IgD-negative memory B cell (primary cell): Measurements from ENCODE around the gene ZNF586. TPM values are rescaled to one million over a fixed set of nuclear protein-coding genes. Genes with fewer than 3 reads are reported as not detected.
"Not testable (repeated sequence)": the region's sequence is repeated elsewhere in the genome, so short reads cannot be mapped to it uniquely, and the experiment has no call there.

Source experiments
- H3K27ac Mint-ChIP-seq, 3 donors: one replicate each; pipeline ENCODE4 v1.8.0; 2020 to 2022; ENCODE audit warnings: mild to moderate bottlenecking in 3 of 3, mixed read lengths in 3 of 3, moderate library complexity in 1 of 3
- H3K27me3 Mint-ChIP-seq: one replicate; pipeline ENCODE4 v1.8.0; 2021; ENCODE audit warnings: mixed read lengths
- H3K36me3 Mint-ChIP-seq: one replicate; pipeline ENCODE4 v1.8.0; 2020; ENCODE audit warnings: mild to moderate bottlenecking, mixed read lengths
- H3K4me1 Mint-ChIP-seq, 3 donors: one replicate each; pipeline ENCODE4 v1.8.0; 2020 to 2022; ENCODE audit warnings: mixed read lengths in 3 of 3, mild to moderate bottlenecking in 1 of 3
- H3K4me3 Mint-ChIP-seq, 4 donors: one replicate each; pipeline ENCODE4 v1.8.0; 2020 to 2022; ENCODE audit warnings: mild to moderate bottlenecking in 4 of 4, mixed read lengths in 4 of 4, moderate library complexity in 3 of 4
- H3K9me3 Mint-ChIP-seq, 3 donors: one replicate each; pipeline ENCODE4 v1.8.0; 2020 to 2021; ENCODE audit warnings: mixed read lengths in 3 of 3, mild to moderate bottlenecking in 1 of 3
- polyA plus RNA-seq: library from polyadenylated mRNA; unstranded; fragments of 300-500 nt; fragmentation: Illumina TruSeq; gene quantifications from one replicate; pipeline ENCODE4 v1.2.3, GENCODE V29; 2021

The ZNF586 gene
- polyA plus RNA-seq, 1 donor from 2014 or later, result 19.5 TPM

GRCh38 chr19:57823608-57824007 lies 54.1 kb downstream of the ZNF586 start:
- H3K36me3 Mint-ChIP-seq, H3K27me3 Mint-ChIP-seq, H3K9me3 Mint-ChIP-seq: not testable (repeated sequence)
- H3K4me3 Mint-ChIP-seq, result peak overlapping the region in 1 of 4 donors; percentile 82
- peak overlapping the region in 2 of 3 donors; percentile 47 to 88 for H3K27ac Mint-ChIP-seq
- H3K4me1 Mint-ChIP-seq, result peaks cover 31 to 44% (median 39%) of the 10 kb centered on the region in 3 donors

DNA sequence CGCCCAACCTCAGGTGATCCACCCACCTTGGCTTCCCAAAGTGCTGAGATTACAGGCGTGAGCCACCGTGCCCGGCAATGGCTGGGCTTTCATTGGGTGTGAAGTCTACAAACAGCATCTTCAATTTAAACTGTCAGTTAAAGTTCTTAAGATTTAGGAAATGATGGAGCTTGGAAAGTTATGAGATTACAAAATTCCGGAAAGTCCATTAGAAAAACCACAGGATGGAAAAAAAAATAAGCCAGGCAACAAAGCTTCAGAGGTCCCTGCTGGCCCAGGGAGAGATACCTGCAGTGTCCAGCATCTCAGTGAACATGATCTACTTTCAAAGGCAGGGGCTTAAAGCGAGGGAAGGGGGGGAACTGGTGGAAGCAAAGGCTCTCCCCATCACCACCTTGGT lies 56.0 kb downstream of the ZNF586 start:
- H3K27ac Mint-ChIP-seq, result no peak overlapping the region
- H3K4me3 Mint-ChIP-seq, result no peak overlapping the region
- H3K4me1 Mint-ChIP-seq, result peaks cover 22 to 36% (median 25%) of the 10 kb centered on the region in 3 donors
- no peaks in the 10 kb centered on the region for H3K27me3 Mint-ChIP-seq
- H3K9me3 Mint-ChIP-seq, result peaks cover 0 to 2% (median 0%) of the 10 kb centered on the region in 3 donors
- peaks cover 7% of the 10 kb centered on the region for H3K36me3 Mint-ChIP-seq

DNA sequence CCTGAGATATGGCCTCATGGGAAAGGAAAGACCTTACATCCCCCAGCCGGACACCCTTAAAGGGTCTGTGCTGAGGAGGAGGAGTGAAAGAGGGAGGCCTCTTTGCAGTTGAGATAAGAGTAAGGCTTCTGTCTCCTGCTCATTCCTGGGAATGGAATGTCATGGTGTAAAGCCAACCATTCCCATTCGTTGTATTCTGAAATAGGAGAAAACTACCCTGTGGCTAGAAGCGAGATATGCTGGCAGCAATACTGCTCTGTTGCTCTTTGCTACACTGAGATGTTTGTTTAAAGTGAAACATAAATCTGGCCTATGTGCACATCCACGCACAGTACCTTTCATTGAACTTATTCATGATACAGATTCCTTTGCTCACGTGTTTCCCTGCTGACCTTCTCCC lies 59.8 kb downstream of the ZNF586 start:
- Mint-ChIP-seq H3K27ac (no peak overlapping the region), H3K4me3 (no peak overlapping the region), H3K36me3 (peaks cover 7% of the 10 kb centered on the region), H3K27me3 (no peaks in the 10 kb centered on the region), H3K4me1 (peaks cover 7 to 20% (median 9%) of the 10 kb centered on the region in 3 donors), H3K9me3 (peaks cover 0 to 2% (median 0%) of the 10 kb centered on the region in 3 donors)

- H3K4me1 Mint-ChIP-seq, result peaks cover 3 to 16% (median 7%) of the 10 kb centered on the region in 3 donors
- peaks cover 7% of the 10 kb centered on the region for H3K36me3 Mint-ChIP-seq
- no peak within 1 kb of the TSS for H3K4me3 Mint-ChIP-seq
- peak within 1 kb of the TSS in 1 of 3 donors; percentile 57 for H3K27ac Mint-ChIP-seq
- H3K9me3 Mint-ChIP-seq, result peaks cover 0 to 2% (median 0%) of the 10 kb centered on the region in 3 donors
- H3K27me3 Mint-ChIP-seq, result no peaks in the 10 kb centered on the region
Measured at GRCh38 chr19:57830071-57830602, 60.7 kb downstream of the ZNF586 start, which contains the start of gene ZNF587B. ZNF587B (plus strand) TSS chr19:57830299; CDS start chr19:57830529, 230 bp downstream.

Other genes starting within 250 kb of the ZNF586 start
- gene ZNF549, start 242.3 kb upstream of the ZNF586 start, polyA plus RNA-seq, result 7.3 TPM
- gene ZNF550, start 209.8 kb upstream of the ZNF586 start, polyA plus RNA-seq, result 8.8 TPM
- 5.5 TPM for gene ZNF416, start 190.8 kb upstream of the ZNF586 start, polyA plus RNA-seq
- gene ZIK1, start 185.5 kb upstream of the ZNF586 start, polyA plus RNA-seq, result 9.9 TPM
- 5.0 TPM for gene ZNF530, start 169.8 kb upstream of the ZNF586 start, polyA plus RNA-seq
- 13.5 TPM for gene ZNF134, start 155.4 kb upstream of the ZNF586 start, polyA plus RNA-seq
- 17.8 TPM for gene ZNF211, start 136.5 kb upstream of the ZNF586 start, polyA plus RNA-seq
- gene ZSCAN4, start 100.7 kb upstream of the ZNF586 start, polyA plus RNA-seq, result not detected
- 5.8 TPM for gene ZNF551, start 87.7 kb upstream of the ZNF586 start, polyA plus RNA-seq
- gene ZNF154, start 60.5 kb upstream of the ZNF586 start, polyA plus RNA-seq, result 5.0 TPM
- gene ZNF671, start 42.1 kb upstream of the ZNF586 start, polyA plus RNA-seq, result 20.7 TPM
- gene ZNF776, start 22.9 kb upstream of the ZNF586 start, polyA plus RNA-seq, result 13.4 TPM
- 6.8 TPM for gene ZNF552, start 45.2 kb downstream of the ZNF586 start, polyA plus RNA-seq
- gene ZNF587B, start 60.6 kb downstream of the ZNF586 start, polyA plus RNA-seq, result 3.2 TPM
- 10.5 TPM for gene ZNF587, start 80.2 kb downstream of the ZNF586 start, polyA plus RNA-seq
- gene ZNF814, start 119.4 kb downstream of the ZNF586 start, polyA plus RNA-seq, result 37.1 TPM
- gene ZNF417, start 146.9 kb downstream of the ZNF586 start, polyA plus RNA-seq, result 4.5 TPM
- gene ZNF418, start 165.7 kb downstream of the ZNF586 start, polyA plus RNA-seq, result 6.0 TPM
- gene ZNF256, start 178.0 kb downstream of the ZNF586 start, polyA plus RNA-seq, result 7.8 TPM
- not detected for gene C19orf18, start 204.9 kb downstream of the ZNF586 start, polyA plus RNA-seq
- gene ZNF606, start 233.1 kb downstream of the ZNF586 start, polyA plus RNA-seq, result 9.1 TPM